K562 (cell line): ENCODE data around the gene MAPK8IP1. TPM values are rescaled to one million over a fixed set of nuclear protein-coding genes. Genes with fewer than 3 reads are reported as not detected.

Experiments used
- CHD2 ChIP-seq: IDR thresholded peaks from 2 replicates; pipeline ENCODE4 v1.6.1; 2011; ENCODE audit warnings: low read depth, low read length
- ELF2 ChIP-seq: fragments of 250-450 bp; sonication (Bioruptor Pico); IDR thresholded peaks from 2 replicates; pipeline ENCODE4 v1.5.0; 2021; ENCODE audit warnings: mild to moderate bottlenecking
- ETV6 ChIP-seq, 3 experiments: fragments of 150-350 bp in 1 of 3; sonication (generic) in 1 of 3; formaldehyde crosslinking in 1 of 3; IDR thresholded peaks; 2 replicates each; pipeline versions ENCODE4 v1.6.1 to v1.8.0; 2014 to 2022; ENCODE audit warnings: borderline replicate concordance in 2 of 3, low read depth in 2 of 3, antibody characterized with exemption in 1 of 3, low read length in 1 of 3, mild to moderate bottlenecking in 1 of 3, missing genetic modification reagents in 1 of 3
- FOXA1 ChIP-seq: fragments of 450-650 bp; IDR thresholded peaks from 2 replicates; pipeline ENCODE4 v1.6.1; 2016; ENCODE audit warnings: mild to moderate bottlenecking, borderline replicate concordance
- HES1 ChIP-seq: fragments of 450-650 bp; IDR thresholded peaks from 2 replicates; pipeline ENCODE4 v1.6.1; 2016; ENCODE audit warnings: low read depth, mild to moderate bottlenecking, moderate library complexity
- JUND ChIP-seq, 2 experiments: IDR thresholded peaks; 2 replicates in 1 of 2; 3 replicates in 1 of 2; pipeline ENCODE4 v1.6.1; 2011; ENCODE audit warnings: borderline replicate concordance in 2 of 2, low read depth in 2 of 2, low read length in 2 of 2, improper control_type of control experiment in 1 of 2, missing biosample characterization in 1 of 2, missing genetic modification characterization in 1 of 2, missing genetic modification reagents in 1 of 2
- KLF16 ChIP-seq: IDR thresholded peaks from 2 replicates; pipeline ENCODE4 v1.6.1; 2016; ENCODE audit warnings: antibody characterized with exemption
- MBD2 ChIP-seq: sonication (generic); IDR thresholded peaks from 2 replicates; pipeline ENCODE4 v1.6.1; 2016; ENCODE audit warnings: low read depth, borderline replicate concordance
- PHTF2 ChIP-seq: fragments of 250-450 bp; sonication (Bioruptor Pico); IDR thresholded peaks from 2 replicates; pipeline ENCODE4 v1.5.0; 2021; ENCODE audit warnings: mild to moderate bottlenecking
- POLR2G ChIP-seq: fragments of 200-400 bp; formaldehyde crosslinking; IDR thresholded peaks from 2 replicates; pipeline ENCODE4 v1.6.1; 2017; ENCODE audit warnings: low read depth, mild to moderate bottlenecking, antibody characterized with exemption, low read length, moderate library complexity
- SPI1 ChIP-seq: IDR thresholded peaks from 2 replicates; pipeline ENCODE4 v1.6.1; 2011; ENCODE audit warnings: low read depth, low read length, control low read depth, borderline replicate concordance
- polyA plus RNA-seq, 8 experiments: library from polyadenylated mRNA; depleted of rRNA in 4 of 8; stranded (reverse) in 5 of 8; unstranded in 3 of 8; fragments of >200 nt; fragmentation: Nextera tagmentation in 2 of 8; fragmentation: Illumina TruSeq in 1 of 8; extraction: Ambion mirVana in 2 of 8; extraction: Trizol in 1 of 8; gene quantifications; 2 replicates each; pipeline versions ENCODE4 v1.2.1 to v1.2.3, GENCODE V29; 2011 to 2014; ENCODE audit warnings: inconsistent platforms in 1 of 8, missing spikeins in 1 of 8
- total RNA-seq, 7 experiments: library from RNA; depleted of rRNA in 6 of 7; stranded (reverse); fragments of >200 nt in 6 of 7; fragmentation: Illumina TruSeq in 2 of 7; extraction: Trizol in 2 of 7; gene quantifications; 2 replicates each; pipeline versions ENCODE4 v1.2.1 to v1.2.3, GENCODE V29; 2011 to 2021; ENCODE audit warnings: low replicate concordance in 1 of 7
- TF ChIP-seq, protein P1 (sequence below): fragments of 450-650 bp; formaldehyde crosslinking; IDR thresholded peaks from 2 replicates; pipeline ENCODE4 v1.4.0; 2022; ENCODE audit warnings: mild to moderate bottlenecking, moderate library complexity
- TF ChIP-seq, protein P2 (sequence below): sonication (generic); formaldehyde crosslinking; IDR thresholded peaks from 2 replicates; pipeline ENCODE4 v1.9.0; 2022; ENCODE audit warnings: mild to moderate bottlenecking, missing genetic modification reagents
- TF ChIP-seq, protein P3 (sequence below): sonication (generic); IDR thresholded peaks from 2 replicates; pipeline ENCODE4 v1.6.1; 2016

Gene MAPK8IP1
- total and polyA plus RNA-seq, 9 of the 15 experiments (the other 6 are each of a cell fraction or from before 2014, with no cell fraction given) = 0.13 to 6.9 (median 2.5) TPM

- TF ChIP-seq, protein P1, sequence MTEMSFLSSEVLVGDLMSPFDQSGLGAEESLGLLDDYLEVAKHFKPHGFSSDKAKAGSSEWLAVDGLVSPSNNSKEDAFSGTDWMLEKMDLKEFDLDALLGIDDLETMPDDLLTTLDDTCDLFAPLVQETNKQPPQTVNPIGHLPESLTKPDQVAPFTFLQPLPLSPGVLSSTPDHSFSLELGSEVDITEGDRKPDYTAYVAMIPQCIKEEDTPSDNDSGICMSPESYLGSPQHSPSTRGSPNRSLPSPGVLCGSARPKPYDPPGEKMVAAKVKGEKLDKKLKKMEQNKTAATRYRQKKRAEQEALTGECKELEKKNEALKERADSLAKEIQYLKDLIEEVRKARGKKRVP (CRISPR knock-in tag) = no peak
- no peak for TF ChIP-seq SPI1
- TF ChIP-seq HES1 = no peak
- no peak for TF ChIP-seq PHTF2 (CRISPR knock-in tag)
- TF ChIP-seq, protein P2, sequence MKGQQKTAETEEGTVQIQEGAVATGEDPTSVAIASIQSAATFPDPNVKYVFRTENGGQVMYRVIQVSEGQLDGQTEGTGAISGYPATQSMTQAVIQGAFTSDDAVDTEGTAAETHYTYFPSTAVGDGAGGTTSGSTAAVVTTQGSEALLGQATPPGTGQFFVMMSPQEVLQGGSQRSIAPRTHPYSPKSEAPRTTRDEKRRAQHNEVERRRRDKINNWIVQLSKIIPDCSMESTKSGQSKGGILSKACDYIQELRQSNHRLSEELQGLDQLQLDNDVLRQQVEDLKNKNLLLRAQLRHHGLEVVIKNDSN (CRISPR knock-in tag) = peak; percentile 90
- TF ChIP-seq, protein P3, sequence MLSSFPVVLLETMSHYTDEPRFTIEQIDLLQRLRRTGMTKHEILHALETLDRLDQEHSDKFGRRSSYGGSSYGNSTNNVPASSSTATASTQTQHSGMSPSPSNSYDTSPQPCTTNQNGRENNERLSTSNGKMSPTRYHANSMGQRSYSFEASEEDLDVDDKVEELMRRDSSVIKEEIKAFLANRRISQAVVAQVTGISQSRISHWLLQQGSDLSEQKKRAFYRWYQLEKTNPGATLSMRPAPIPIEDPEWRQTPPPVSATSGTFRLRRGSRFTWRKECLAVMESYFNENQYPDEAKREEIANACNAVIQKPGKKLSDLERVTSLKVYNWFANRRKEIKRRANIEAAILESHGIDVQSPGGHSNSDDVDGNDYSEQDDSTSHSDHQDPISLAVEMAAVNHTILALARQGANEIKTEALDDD = peak; percentile 51; the same call in 1 of the 2 replicates
- peak; percentile 99 for TF ChIP-seq JUND (IDR thresholded peaks at IDR 0.05; ENCODE audit: borderline replicate concordance, low read depth, low read length)
- TF ChIP-seq JUND (tag; IDR thresholded peaks at IDR 0.05; ENCODE audit: borderline replicate concordance, low read depth, low read length) = peak; percentile 98
- TF ChIP-seq KLF16 = 0 out of 2 replicates have a peak, but pooled peaks have one; percentile 18
- TF ChIP-seq FOXA1 = no peak
- no peak for TF ChIP-seq POLR2G
- no peak for TF ChIP-seq ELF2 (CRISPR knock-in tag)
- peak; percentile 38; the same call in 1 of the 2 replicates for TF ChIP-seq MBD2
- no peak for TF ChIP-seq ETV6 (IDR thresholded peaks at IDR 0.05; ENCODE audit: borderline replicate concordance in 1 of 2, low read depth in 2 of 2, low read length in 1 of 2)
- TF ChIP-seq ETV6 (CRISPR knock-in tag; IDR thresholded peaks at IDR 0.05; ENCODE audit: borderline replicate concordance) = no peak
- no peak for TF ChIP-seq CHD2
Measured at GRCh38 chr11:45879803-45880686, 5.4 kb upstream of the MAPK8IP1 start (continued).
